ENCODE results near the gene LMBR1. TPM values are rescaled to one million over a fixed set of nuclear protein-coding genes. Genes with fewer than 3 reads are reported as not detected.
"Not testable (repeated sequence)": the region's sequence is repeated elsewhere in the genome, so short reads cannot be mapped to it uniquely, and the experiment has no call there.

Gene LMBR1
- total RNA-seq, 2 experiments from 2014 or later: 73.2 to 73.6 TPM

GRCh38 chr7:156651474-156651873 is 241.5 kb downstream of the LMBR1 start:
- Mint-ChIP-seq H3K4me1 (peaks cover 10% of the 10 kb centered on the region), H3K4me3 (no peak overlapping the region), H3K36me3 (no peaks in the 10 kb centered on the region), H3K9me3 (no peaks in the 10 kb centered on the region), H3K27ac (no peak overlapping the region), H3K27me3 (peaks cover 38% of the 10 kb centered on the region)
- no peak for ATAC-seq (ENCODE audit: low read depth)
- no peak for DNase-seq
- POLR2A ChIA-PET: no interaction called here

GRCh38 chr7:156650042-156650441 is 242.9 kb downstream of the LMBR1 start:
- ATAC-seq (ENCODE audit: low read depth) (peak; percentile 54), DNase-seq (no peak)
- no peak overlapping the region for H3K27ac Mint-ChIP-seq
- POLR2A ChIA-PET: interaction anchor here (1.6 kb wide), 1 partner anchor 9 kb away, joined by 6 read pairs; the partner anchor contains the start of gene RNF32
- H3K4me3 Mint-ChIP-seq: no peak overlapping the region
- no peaks in the 10 kb centered on the region for H3K36me3 Mint-ChIP-seq
- no peaks in the 10 kb centered on the region for H3K9me3 Mint-ChIP-seq
- H3K4me1 Mint-ChIP-seq: peaks cover 6% of the 10 kb centered on the region
- H3K27me3 Mint-ChIP-seq: peaks cover 48% of the 10 kb centered on the region

DNA sequence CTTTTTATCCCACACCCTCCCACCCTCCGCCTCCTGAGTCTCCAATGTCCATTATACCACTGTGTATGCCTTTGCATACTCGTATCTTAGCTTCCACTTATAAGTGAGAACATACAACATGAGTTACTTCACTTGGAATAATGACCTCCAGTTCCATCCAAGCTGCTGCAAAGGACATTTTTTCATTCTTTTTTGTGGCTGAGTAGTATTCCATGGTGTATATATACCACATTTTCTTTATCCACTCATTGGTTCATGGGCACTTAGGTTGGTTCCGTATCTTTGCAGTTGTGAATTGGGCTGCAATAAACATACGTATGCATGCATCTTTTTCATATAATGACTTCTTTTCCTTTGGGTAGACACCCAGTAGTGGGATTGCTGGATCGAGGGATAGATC is 245.7 kb downstream of the LMBR1 start:
- POLR2A ChIA-PET; H3K9me3 Mint-ChIP-seq; H3K4me1 Mint-ChIP-seq; H3K27ac Mint-ChIP-seq; H3K4me3 Mint-ChIP-seq; ATAC-seq (ENCODE audit: low read depth); DNase-seq; H3K36me3 Mint-ChIP-seq: not testable (repeated sequence)
- peaks cover 65% of the 10 kb centered on the region for H3K27me3 Mint-ChIP-seq

DNA sequence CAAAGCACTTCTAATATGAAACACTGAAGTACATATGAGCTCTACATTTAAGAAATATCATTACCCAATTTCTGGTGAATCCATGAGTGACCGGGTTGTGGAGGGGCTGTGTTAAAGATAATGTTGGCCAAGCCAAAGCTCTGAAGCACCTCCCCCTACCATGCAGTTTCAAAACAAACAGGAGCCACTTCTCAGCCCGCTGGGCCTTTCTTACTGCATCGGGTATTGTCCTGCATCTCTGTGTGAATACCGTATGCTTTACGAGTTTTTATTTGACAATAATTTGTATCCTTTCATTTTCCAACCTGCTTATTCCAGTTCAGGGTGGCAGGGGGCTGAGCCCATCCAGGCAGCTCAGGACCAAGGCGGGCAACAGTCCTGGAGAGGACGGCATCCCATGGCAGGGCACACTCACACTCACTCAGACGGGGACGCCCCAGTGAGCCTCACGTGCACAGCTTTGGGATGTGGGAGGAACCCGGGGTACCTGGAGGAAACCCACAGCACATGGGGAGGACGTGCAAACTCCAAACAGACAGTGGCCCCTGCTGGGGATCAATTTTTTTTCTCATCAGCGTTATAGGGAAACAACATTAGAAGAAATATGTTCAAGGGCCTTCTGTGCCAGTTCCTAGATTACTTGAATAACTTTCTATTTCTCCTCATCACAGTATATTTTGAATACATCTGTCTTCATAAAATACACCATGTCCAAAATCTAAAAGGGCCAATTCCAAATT is 250.5 kb downstream of the LMBR1 start:
- H3K4me1 Mint-ChIP-seq: peaks cover 12% of the 10 kb centered on the region
- DNase-seq: no peak
- H3K36me3 Mint-ChIP-seq: no peaks in the 10 kb centered on the region
- peaks cover 4% of the 10 kb centered on the region for H3K9me3 Mint-ChIP-seq
- POLR2A ChIA-PET: interaction anchor here (0.8 kb wide), 1 partner anchor 17 kb away, joined by 3 read pairs; no protein-coding TSS in a partner anchor
- ATAC-seq (ENCODE audit: low read depth): no peak
- no peak overlapping the region for H3K27ac Mint-ChIP-seq
- no peak overlapping the region for H3K4me3 Mint-ChIP-seq
- H3K27me3 Mint-ChIP-seq: peaks cover 32% of the 10 kb centered on the region

DNA sequence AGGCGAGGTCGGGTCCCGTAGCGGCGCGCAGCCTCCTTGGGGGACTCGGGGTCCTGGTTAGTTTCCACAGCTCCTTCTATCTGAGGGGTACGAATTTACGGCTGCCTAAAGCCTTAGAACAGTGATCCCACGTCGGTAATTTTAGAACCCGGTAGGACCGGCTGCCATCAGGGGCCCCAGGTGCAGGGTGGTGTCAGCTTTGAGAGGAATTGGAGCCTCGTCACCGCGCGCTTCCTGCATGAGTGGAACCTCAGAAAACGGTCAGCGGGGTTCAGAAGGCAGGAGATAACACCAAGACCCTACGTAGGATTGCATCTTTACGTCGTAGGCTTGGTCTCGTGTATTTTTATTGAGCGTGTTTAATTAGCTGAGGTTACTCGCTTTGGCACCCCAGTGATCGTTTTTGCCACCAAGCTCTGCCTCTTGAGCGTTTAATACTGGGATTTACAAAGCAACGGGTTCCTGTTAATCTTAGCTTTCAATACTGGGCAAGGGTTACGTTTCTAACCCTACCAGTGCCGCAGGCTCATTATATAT is 252.0 kb downstream of the LMBR1 start:
- ATAC-seq (ENCODE audit: low read depth): peak; percentile 69
- Mint-ChIP-seq H3K4me1 (peaks cover 14% of the 10 kb centered on the region), H3K36me3 (no peaks in the 10 kb centered on the region), H3K27ac (peak overlapping the region; percentile 96), H3K9me3 (peaks cover 4% of the 10 kb centered on the region), H3K27me3 (peaks cover 26% of the 10 kb centered on the region), H3K4me3 (peak overlapping the region; percentile 94)
- no peak for DNase-seq
- POLR2A ChIA-PET: interaction anchor here (1.4 to 1.7 kb wide), 2 partner anchors 9 to 28 kb away, joined by 6 to 12 read pairs; no protein-coding TSS in a partner anchor

- peaks cover 24% of the 10 kb centered on the region for H3K27me3 Mint-ChIP-seq
- no peaks in the 10 kb centered on the region for H3K36me3 Mint-ChIP-seq
- peaks cover 14% of the 10 kb centered on the region for H3K4me1 Mint-ChIP-seq
- ATAC-seq (ENCODE audit: low read depth) (peak; percentile 91), DNase-seq (peak; percentile 99)
- POLR2A ChIA-PET: interaction anchor here (1.4 to 1.7 kb wide), 2 partner anchors 9 to 28 kb away, joined by 6 to 12 read pairs; no protein-coding TSS in a partner anchor
- peak within 1 kb of the TSS; percentile 96 for H3K27ac Mint-ChIP-seq
- H3K9me3 Mint-ChIP-seq: peaks cover 4% of the 10 kb centered on the region
- peak within 1 kb of the TSS; percentile 94 for H3K4me3 Mint-ChIP-seq
Observed at GRCh38 chr7:156640257-156640948, 252.6 kb downstream of the LMBR1 start, which contains the start of gene RNF32. Gene RNF32 (plus strand): TSS chr7:156640774. CDS start chr7:156643878, 3,104 bp downstream.

DNA sequence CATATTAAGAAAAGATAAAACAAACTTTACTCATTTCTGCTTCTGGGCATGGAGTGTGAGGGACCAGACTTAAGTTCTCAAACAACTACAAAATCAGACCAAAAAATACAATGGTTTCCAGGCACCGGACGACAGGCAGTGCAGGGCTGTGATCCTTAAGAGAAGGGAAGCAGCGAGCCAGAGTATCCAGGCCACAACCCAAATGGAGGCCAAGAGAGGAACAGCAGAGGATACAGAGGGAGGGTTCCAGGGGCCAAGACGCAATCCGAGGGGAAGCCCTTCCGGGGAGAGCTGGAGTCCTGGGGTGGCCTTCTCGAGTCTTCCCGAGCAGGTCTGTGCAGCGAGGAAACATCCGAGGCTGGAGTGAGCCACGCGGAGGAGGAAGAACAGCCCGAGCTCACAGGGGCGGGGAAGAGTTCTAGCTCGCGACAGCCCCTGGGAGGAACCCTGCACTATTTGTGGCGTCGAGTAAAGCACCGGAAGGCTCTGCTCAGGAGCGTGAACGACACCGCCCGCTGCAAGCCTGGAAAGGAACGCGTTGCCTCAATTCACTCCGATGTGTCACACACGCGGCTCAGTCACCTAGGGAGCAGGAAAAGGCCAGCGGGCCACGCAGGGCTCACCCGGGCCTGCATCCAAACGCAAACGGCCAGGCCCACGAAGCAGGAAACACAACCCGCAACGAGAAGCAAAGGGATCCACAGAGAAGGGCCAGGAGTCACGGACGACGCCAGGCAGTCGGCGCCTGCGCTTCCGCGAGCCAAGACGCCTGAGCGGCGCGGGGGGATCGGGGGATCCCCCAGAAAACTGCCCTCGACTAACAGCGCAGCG is 253.3 kb downstream of the LMBR1 start:
- Mint-ChIP-seq H3K4me3 (peak overlapping the region; percentile 79), H3K27ac (peak overlapping the region; percentile 86), H3K27me3 (peaks cover 26% of the 10 kb centered on the region), H3K9me3 (peaks cover 4% of the 10 kb centered on the region), H3K4me1 (peaks cover 14% of the 10 kb centered on the region), H3K36me3 (no peaks in the 10 kb centered on the region)
- no peak for ATAC-seq (ENCODE audit: low read depth)
- no peak for DNase-seq
- POLR2A ChIA-PET: no interaction called here

DNA sequence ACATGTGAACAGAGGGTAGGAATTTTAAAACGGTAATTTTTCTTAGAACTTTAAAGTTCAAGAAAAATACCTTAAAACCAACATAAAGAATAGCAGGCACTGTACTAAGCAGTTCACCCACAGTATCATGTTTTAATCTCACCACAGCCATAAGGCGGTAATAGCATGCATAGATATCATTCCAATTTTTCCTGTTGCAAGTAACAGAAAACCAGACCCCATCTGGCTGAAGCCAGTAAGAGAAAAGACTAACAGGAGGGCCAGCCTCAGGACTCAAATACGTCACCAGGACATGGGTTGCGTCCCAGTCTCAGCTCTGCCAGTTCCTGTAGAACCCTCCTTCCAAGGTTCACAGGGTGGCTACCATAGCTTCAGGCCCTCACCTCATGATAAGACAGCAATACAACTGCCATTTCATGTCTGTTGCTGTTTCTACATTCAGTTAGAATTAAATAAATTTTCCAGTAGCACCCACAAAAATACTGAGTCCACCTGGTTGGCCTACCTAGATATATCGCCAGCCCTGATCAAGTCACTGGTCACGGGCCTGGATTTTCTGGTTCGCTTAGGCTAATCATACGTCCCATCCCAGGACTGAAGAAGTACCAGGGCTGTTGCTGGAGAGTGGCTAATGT is 254.4 kb downstream of the LMBR1 start:
- ATAC-seq (ENCODE audit: low read depth) (no peak), DNase-seq (no peak)
- H3K9me3 Mint-ChIP-seq: peaks cover 4% of the 10 kb centered on the region
- H3K27ac Mint-ChIP-seq: no peak overlapping the region
- H3K4me1 Mint-ChIP-seq: peaks cover 14% of the 10 kb centered on the region
- H3K27me3 Mint-ChIP-seq: peaks cover 22% of the 10 kb centered on the region
- POLR2A ChIA-PET: no interaction called here
- no peaks in the 10 kb centered on the region for H3K36me3 Mint-ChIP-seq
- no peak overlapping the region for H3K4me3 Mint-ChIP-seq

DNA sequence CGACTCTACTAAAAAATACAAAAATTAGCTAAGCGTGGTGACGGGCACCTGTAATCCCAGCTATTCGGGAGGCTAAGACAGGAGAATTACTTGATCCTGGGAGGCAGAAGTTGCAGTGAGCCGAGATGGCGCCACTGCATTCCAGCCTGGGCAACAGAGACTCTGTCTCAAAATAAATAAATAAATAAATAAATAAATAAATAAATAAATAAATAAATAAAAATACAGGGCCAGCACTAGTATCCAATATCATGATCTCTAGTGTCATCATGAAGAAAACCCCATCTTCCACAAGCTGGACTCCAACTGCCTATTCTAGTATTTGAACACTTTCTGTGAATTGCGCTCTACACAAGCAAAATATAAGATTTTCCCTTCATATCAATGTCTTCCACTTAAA is 255.9 kb downstream of the LMBR1 start:
- POLR2A ChIA-PET; H3K27ac Mint-ChIP-seq; DNase-seq; H3K9me3 Mint-ChIP-seq; H3K4me3 Mint-ChIP-seq; ATAC-seq (ENCODE audit: low read depth); H3K36me3 Mint-ChIP-seq: not testable (repeated sequence)
- Mint-ChIP-seq H3K27me3 (peaks cover 21% of the 10 kb centered on the region), H3K4me1 (peaks cover 14% of the 10 kb centered on the region)

DNA sequence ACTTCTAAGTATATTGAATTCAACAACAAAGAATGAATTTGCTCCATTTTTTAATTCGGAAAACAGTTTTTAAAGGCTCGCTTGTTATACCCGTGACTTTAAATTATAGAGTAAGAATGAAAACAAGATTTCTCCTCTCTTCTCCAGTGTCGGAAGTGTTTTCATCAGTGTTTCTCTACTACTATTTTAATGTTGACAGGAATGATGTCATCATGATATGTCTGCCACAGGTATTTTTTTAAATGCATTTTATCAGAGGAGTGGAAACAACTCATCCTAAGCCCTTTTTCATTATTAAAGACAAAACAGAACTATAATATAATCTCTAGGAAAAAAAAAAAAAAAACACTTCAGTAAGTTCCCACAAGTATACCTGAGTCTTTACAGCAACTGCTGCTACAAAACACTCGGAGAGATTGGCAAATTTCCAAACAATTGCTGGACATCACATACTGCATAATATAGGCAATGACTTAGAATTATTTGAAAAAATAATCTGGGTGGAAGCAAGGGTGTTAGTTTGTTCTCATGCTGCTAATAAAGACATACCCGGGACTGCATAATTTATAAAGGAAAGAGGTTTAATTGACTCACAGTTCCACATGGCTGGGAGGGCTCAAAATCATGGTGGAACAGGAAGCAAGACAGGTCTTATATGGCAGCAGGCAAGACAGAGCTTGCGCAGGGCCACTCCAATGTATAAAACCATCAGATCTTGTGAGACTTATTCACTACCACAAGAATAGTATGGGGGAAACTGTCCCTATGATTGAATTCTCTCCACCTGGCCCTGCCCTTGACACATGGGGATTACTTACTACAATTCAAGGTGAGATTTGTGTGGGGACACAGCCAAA is 257.2 kb downstream of the LMBR1 start:
- no peak for DNase-seq
- no peak overlapping the region for H3K27ac Mint-ChIP-seq
- peaks cover 28% of the 10 kb centered on the region for H3K27me3 Mint-ChIP-seq
- H3K4me3 Mint-ChIP-seq: no peak overlapping the region
- ATAC-seq (ENCODE audit: low read depth): no peak
- POLR2A ChIA-PET: no interaction called here
- peaks cover 7% of the 10 kb centered on the region for H3K4me1 Mint-ChIP-seq
- peaks cover 5% of the 10 kb centered on the region for H3K9me3 Mint-ChIP-seq
- H3K36me3 Mint-ChIP-seq: no peaks in the 10 kb centered on the region

DNA sequence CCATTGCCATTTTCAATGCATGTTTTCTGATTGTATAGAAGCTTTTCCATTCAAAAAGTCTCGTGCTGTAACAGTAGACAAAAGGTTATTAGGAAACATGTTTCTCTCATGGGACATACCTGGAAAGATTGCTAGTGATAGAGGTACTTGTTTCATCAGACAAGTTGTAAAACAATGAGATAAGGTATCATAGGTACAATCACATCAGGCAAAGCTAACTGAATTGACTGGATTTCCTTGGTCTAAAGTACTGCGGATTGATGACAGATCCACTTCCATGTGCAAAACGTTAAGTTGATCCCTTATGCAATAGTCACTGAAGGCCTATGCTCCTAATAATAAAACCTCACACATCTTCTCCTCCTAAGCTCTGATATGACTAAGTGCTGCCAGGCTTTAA is 258.9 kb downstream of the LMBR1 start:
- POLR2A ChIA-PET: no interaction called here
- peaks cover 4% of the 10 kb centered on the region for H3K9me3 Mint-ChIP-seq
- no peak overlapping the region for H3K4me3 Mint-ChIP-seq
- H3K4me1 Mint-ChIP-seq: peaks cover 4% of the 10 kb centered on the region
- no peak for ATAC-seq (ENCODE audit: low read depth)
- no peak for DNase-seq
- peaks cover 2% of the 10 kb centered on the region for H3K36me3 Mint-ChIP-seq
- H3K27me3 Mint-ChIP-seq: peaks cover 31% of the 10 kb centered on the region
- no peak overlapping the region for H3K27ac Mint-ChIP-seq

- Mint-ChIP-seq H3K27ac (no peak overlapping the region), H3K9me3 (peaks cover 10% of the 10 kb centered on the region), H3K4me1 (peaks cover 4% of the 10 kb centered on the region), H3K36me3 (peaks cover 2% of the 10 kb centered on the region), H3K4me3 (no peak overlapping the region), H3K27me3 (peaks cover 26% of the 10 kb centered on the region)
- POLR2A ChIA-PET: no interaction called here
- ATAC-seq (ENCODE audit: low read depth) (no peak), DNase-seq (no peak)
Observed at GRCh38 chr7:156629873-156630272, 263.1 kb downstream of the LMBR1 start.
